CD4-positive, alpha-beta T cell (primary cell): ENCODE measurements around the gene MEI1. TPM values are rescaled to one million over a fixed set of nuclear protein-coding genes. Genes with fewer than 3 reads are reported as not detected.

ENCODE experiments used
- ATAC-seq: fragments of 200-7000 bp; cut with Tn5 transposase; one replicate; pipeline ENCODE4 v1.10.0; 2022; ENCODE audit warnings: mild to moderate bottlenecking; ENCODE audit not compliant: poor library complexity
- CTCF ChIA-PET: fragments of 350-600 bp; sonication (Branson Sonifier 250); formaldehyde crosslinking; loops from one replicate; lab custom pipeline; 2021; ENCODE audit warnings: antibody characterized with exemption, inconsistent platforms; lab: Charles Lee
- POLR2A ChIA-PET: fragments of 350-600 bp; sonication (Branson Sonifier 250); formaldehyde crosslinking; loops from one replicate; lab custom pipeline; 2021; ENCODE audit warnings: antibody characterized with exemption, inconsistent platforms; lab: Charles Lee
- DNase-seq, 14 experiments: peaks; one replicate each; pipeline ENCODE4 v3.0.0-alpha.2; 2013 to 2020; ENCODE audit warnings: mixed read lengths in 2 of 14
- H3K27ac ChIP-seq, 2 donors: one replicate each; pipeline versions ENCODE4 v1.5.1 to v1.7.0; 2013; ENCODE audit warnings: low read length in 2 of 2, low read depth in 1 of 2, mild to moderate bottlenecking in 1 of 2
- H3K27me3 ChIP-seq, 2 experiments: 1 replicate in 1 of 2; 2 replicates in 1 of 2; pipeline versions ENCODE4 v1.6.1 to v1.7.0; 2013; ENCODE audit warnings: low read length in 2 of 2, control low read depth in 1 of 2, mild to moderate bottlenecking in 1 of 2, moderate library complexity in 1 of 2; ENCODE audit not compliant: insufficient read depth in 2 of 2, control insufficient read depth in 1 of 2
- H3K36me3 ChIP-seq: one replicate; pipeline ENCODE4 v1.6.1; 2013; ENCODE audit warnings: low read length, control low read depth; ENCODE audit not compliant: insufficient read depth
- H3K4me1 ChIP-seq: one replicate; pipeline ENCODE4 v1.6.1; 2013; ENCODE audit warnings: low read length, control low read depth; ENCODE audit not compliant: insufficient read depth
- H3K4me3 ChIP-seq: one replicate; pipeline ENCODE4 v1.5.1; 2013; ENCODE audit warnings: mild to moderate bottlenecking, low read length, moderate library complexity
- H3K9me3 ChIP-seq, 2 experiments: 1 replicate in 1 of 2; 2 replicates in 1 of 2; pipeline versions ENCODE4 v1.6.1 to v1.7.0; 2013; ENCODE audit warnings: low read length in 2 of 2, mild to moderate bottlenecking in 2 of 2, control low read depth in 1 of 2, moderate library complexity in 1 of 2; ENCODE audit not compliant: control insufficient read depth in 1 of 2, insufficient read depth in 1 of 2
- H3K27ac Mint-ChIP-seq: one replicate; pipeline ENCODE4 v1.8.0; 2020; ENCODE audit warnings: mixed read lengths
- H3K27me3 Mint-ChIP-seq: one replicate; pipeline ENCODE4 v1.8.0; 2021; ENCODE audit warnings: mixed read lengths
- H3K36me3 Mint-ChIP-seq: one replicate; pipeline ENCODE4 v1.8.0; 2021; ENCODE audit warnings: low read depth, mixed read lengths
- H3K4me1 Mint-ChIP-seq: one replicate; pipeline ENCODE4 v1.8.0; 2021; ENCODE audit warnings: low read depth, mixed read lengths
- H3K4me3 Mint-ChIP-seq: one replicate; pipeline ENCODE4 v1.8.0; 2020; ENCODE audit warnings: mild to moderate bottlenecking, mixed read lengths
- H3K9me3 Mint-ChIP-seq: one replicate; pipeline ENCODE4 v1.8.0; 2020; ENCODE audit warnings: mixed read lengths
- intact Hi-C, 2 experiments: fragments of 100-400 bp; cut with DNase I in 1 of 2; cut with micrococcal nuclease in 1 of 2; formaldehyde crosslinking; loops; one replicate each; pipeline versions ENCODE4 v1.15.1 to v1.9.0; 2023 to 2025; cut with DNase I, micrococcal nuclease
- polyA plus RNA-seq, 2 donors: library from polyadenylated mRNA; unstranded; fragments of 120-200 nt; gene quantifications; one replicate each; pipeline ENCODE4 v1.2.1, GENCODE V29; 2013
- total RNA-seq, 174 experiments: library from RNA in 2 of 174; stranded (reverse) in 2 of 174; gene quantifications; one replicate each; pipeline ENCODE4 v1.2.3 and lab custom pipeline; 2021 to 2026
- TF ChIP-seq, protein P1 (sequence below): fragments of 200-600 bp; IDR thresholded peaks from one replicate; pipeline ENCODE4 v1.8.0; 2022; ENCODE audit warnings: antibody characterized with exemption, mild to moderate bottlenecking

MEI1 gene, protein sequence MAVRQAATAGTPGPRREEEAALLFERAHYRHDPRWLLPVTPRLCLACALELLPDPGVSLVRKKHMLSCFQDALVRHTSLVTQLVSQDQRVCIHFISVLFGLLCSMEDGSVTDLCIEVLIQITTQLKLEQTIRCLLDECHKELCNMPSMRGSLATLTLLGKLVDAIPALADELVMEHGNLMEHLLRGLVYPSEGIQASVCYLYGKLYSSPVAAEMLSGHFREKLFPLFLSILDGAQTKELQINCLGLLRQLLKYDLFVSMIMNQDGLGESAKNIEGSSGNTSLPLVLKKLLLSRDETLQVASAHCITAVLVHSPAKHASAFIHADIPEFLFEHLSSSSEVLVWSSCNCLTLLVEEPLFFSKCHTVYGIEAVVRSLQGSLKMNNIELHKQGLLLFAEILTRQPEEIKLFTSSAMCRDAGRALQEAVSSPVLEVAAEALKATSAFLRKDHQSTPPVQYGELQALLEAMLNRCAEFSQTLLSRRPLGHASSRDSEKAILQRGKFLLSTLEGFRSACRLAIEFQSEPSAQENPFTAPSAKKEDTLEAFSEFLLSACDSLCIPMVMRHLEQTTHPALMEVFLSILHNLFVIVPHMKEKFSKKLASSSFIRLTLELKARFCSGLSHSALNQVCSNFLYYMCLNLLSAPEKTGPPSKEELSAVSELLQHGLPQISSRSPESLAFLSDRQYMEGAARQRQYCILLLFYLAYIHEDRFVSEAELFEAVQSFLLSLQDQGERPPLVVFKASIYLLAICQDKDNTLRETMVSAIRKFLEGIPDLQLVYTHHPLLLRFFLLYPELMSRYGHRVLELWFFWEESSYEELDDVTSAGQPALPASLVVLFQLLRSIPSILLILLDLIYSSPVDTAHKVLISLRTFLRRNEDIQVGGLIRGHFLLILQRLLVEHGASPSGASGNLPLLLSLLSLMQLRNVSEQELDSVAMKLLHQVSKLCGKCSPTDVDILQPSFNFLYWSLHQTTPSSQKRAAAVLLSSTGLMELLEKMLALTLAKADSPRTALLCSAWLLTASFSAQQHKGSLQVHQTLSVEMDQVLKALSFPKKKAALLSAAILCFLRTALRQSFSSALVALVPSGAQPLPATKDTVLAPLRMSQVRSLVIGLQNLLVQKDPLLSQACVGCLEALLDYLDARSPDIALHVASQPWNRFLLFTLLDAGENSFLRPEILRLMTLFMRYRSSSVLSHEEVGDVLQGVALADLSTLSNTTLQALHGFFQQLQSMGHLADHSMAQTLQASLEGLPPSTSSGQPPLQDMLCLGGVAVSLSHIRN
- total RNA-seq: 10 to 100 TPM; 64.4 to 81.0 TPM
- 65.8 TPM for polyA plus RNA-seq (2013, experiment 1 of 2)
- 71.3 TPM for polyA plus RNA-seq (2013, experiment 2 of 2)
- 2.5 to 64.2 (median 35.7) reads per million in 172 experiments for total RNA-seq (lab: John Stamatoyannopoulos, UW)

DNA sequence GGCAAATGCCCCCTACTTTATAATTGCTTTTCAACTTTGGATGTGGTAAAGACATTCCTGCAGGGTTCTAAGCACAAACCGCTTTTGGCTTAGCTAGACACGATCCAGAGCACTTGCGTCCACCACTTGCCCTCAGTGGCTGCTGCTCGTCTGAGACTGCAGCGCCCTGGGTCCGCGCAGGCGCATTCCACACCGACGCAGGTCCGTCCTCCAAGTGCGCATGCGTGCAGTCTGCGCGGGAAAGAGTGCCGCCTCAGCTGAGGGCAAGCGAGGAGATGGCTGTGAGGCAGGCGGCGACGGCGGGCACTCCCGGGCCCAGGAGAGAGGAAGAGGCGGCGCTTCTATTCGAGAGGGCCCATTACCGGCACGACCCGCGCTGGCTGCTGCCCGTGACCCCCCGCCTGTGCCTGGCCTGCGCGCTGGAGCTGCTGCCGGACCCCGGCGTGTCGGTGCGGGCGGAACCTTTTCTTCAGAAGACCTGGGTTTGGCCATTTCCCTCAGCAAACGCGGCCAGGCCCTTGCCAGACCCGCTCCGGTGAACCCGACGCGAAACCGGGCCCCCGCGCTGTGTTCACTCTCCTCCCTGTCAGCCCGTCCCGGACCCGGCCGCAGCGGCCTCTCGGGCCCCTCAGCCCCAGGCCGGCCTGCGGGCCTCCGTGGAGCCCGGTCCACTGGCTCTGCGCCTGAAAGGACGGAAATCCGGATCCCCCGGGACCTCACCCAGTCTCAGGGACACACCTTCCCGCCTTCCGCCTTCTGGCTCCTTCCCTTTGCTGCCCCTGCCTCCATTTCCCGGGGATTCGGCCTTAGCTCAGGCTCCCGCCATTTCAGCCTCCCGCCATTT is at the start of gene MEI1:
TSS of gene MEI1 (plus strand) at position 240 of the 844 bp plus-strand sequence. CDS start at position 276, 36 bp downstream.
- H3K27ac Mint-ChIP-seq: peak within 1 kb of the TSS; percentile 78
- ChIA-PET POLR2A (interaction anchor here (0.7 to 4.0 kb wide), 10 partner anchors 11 to 380 kb away, joined by 3 to 63 read pairs (median 6); partner anchors contain the start of genes CCDC134, CENPM, PMM1 and SMDT1), CTCF (interaction anchor here (0.8 to 2.8 kb wide), 2 partner anchors 11 to 33 kb away, joined by 3 to 14 read pairs; partner anchors contain the start of gene SNU13)
- TF ChIP-seq, protein P1, sequence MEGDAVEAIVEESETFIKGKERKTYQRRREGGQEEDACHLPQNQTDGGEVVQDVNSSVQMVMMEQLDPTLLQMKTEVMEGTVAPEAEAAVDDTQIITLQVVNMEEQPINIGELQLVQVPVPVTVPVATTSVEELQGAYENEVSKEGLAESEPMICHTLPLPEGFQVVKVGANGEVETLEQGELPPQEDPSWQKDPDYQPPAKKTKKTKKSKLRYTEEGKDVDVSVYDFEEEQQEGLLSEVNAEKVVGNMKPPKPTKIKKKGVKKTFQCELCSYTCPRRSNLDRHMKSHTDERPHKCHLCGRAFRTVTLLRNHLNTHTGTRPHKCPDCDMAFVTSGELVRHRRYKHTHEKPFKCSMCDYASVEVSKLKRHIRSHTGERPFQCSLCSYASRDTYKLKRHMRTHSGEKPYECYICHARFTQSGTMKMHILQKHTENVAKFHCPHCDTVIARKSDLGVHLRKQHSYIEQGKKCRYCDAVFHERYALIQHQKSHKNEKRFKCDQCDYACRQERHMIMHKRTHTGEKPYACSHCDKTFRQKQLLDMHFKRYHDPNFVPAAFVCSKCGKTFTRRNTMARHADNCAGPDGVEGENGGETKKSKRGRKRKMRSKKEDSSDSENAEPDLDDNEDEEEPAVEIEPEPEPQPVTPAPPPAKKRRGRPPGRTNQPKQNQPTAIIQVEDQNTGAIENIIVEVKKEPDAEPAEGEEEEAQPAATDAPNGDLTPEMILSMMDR: no peak
- H3K4me3 Mint-ChIP-seq: peak within 1 kb of the TSS; percentile 73
- DNase-seq (peak; percentile 86 to 96 (median 92)), ATAC-seq (peak; percentile 81)
- intact Hi-C loops: loop anchor here (5.0 to 10.0 kb wide), 4 partner anchors 78 to 258 kb away; partner anchors contain the start of gene CCDC134 (in 1 of the 2)
- Histone ChIP-seq H3K27me3 (no peaks in the 10 kb centered on the region), H3K4me3 (peak within 1 kb of the TSS; percentile 33), H3K4me1 (peaks cover 24% of the 10 kb centered on the region), H3K36me3 (no peaks in the 10 kb centered on the region), H3K27ac (no peak within 1 kb of the TSS), H3K9me3 (no peaks in the 10 kb centered on the region)
- H3K27me3 Mint-ChIP-seq: no peaks in the 10 kb centered on the region
- H3K36me3 Mint-ChIP-seq: no peaks in the 10 kb centered on the region
- peaks cover 12% of the 10 kb centered on the region for H3K4me1 Mint-ChIP-seq
- H3K9me3 Mint-ChIP-seq: no peaks in the 10 kb centered on the region

DNA sequence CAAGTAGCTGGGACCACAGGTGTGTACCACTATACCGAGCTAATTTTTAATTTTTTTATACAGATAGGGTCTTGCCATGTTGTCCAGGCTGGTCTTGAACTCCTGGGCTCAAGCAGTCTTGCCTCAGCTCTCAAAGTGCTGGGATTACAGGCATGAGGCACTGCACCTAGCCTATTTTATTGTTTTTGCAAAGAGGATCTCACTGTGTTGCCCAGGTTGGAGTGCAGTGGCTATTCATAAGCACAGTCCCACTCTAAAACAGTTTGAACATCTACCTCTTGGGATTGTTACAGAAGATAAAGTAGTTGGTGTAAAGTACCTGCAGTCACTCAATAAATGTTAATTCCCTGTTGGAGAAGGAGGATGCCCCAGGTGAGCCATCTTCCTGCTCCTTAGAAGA is 49.1 kb upstream of the MEI1 start:
- POLR2A ChIA-PET: interaction anchor here (0.9 to 1.7 kb wide), 2 partner anchors 10 to 238 kb away, joined by 3 to 4 read pairs; no protein-coding TSS in a partner anchor
- intact Hi-C loops: no loop called here

More for the DNA sequence above, 49.1 kb upstream of the MEI1 start:
- no peaks in the 10 kb centered on the region for H3K27me3 ChIP-seq
- Mint-ChIP-seq H3K9me3 (no peaks in the 10 kb centered on the region), H3K36me3 (peaks cover 89% of the 10 kb centered on the region), H3K4me1 (peaks cover 6% of the 10 kb centered on the region), H3K27me3 (no peaks in the 10 kb centered on the region), H3K27ac (no peak overlapping the region), H3K4me3 (no peak overlapping the region)
- DNase-seq (no peak), ATAC-seq (no peak)
- H3K4me3 ChIP-seq: no peak overlapping the region
- H3K4me1 ChIP-seq: no peaks in the 10 kb centered on the region
- H3K9me3 ChIP-seq: no peaks in the 10 kb centered on the region
- H3K27ac ChIP-seq: no peak overlapping the region
- H3K36me3 ChIP-seq: peaks cover 93% of the 10 kb centered on the region
- TF ChIP-seq, protein P1: no peak
- CTCF ChIA-PET: interaction anchor here (1.2 to 1.3 kb wide), 2 partner anchors 17 kb away, joined by 3 to 4 read pairs; no protein-coding TSS in a partner anchor
